Measurements from ENCODE around the gene HOXB6.

HOXB6 gene

DNA sequence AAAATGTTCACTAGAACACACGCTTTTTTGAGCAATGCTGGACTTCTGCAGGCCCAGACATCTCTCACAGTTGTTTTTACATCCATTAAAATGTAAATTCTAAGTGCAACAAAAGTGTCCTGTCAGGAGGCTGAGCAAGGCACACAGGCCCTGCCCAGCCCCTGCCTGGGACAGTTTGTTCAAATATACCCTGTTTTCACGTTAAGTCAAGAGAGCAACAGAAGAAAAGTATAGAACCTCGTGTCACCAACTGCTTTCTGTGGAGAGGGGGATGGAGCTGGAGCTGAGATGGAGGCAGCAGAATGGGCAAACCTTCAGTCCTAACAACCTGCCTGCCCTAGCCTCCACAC, 55.5 kb downstream of the HOXB6 start:
- no peak for TF ChIP-seq ZFX (IDR thresholded peaks at IDR 0.05; ENCODE audit: borderline replicate concordance)
- TF ChIP-seq, protein P1, sequence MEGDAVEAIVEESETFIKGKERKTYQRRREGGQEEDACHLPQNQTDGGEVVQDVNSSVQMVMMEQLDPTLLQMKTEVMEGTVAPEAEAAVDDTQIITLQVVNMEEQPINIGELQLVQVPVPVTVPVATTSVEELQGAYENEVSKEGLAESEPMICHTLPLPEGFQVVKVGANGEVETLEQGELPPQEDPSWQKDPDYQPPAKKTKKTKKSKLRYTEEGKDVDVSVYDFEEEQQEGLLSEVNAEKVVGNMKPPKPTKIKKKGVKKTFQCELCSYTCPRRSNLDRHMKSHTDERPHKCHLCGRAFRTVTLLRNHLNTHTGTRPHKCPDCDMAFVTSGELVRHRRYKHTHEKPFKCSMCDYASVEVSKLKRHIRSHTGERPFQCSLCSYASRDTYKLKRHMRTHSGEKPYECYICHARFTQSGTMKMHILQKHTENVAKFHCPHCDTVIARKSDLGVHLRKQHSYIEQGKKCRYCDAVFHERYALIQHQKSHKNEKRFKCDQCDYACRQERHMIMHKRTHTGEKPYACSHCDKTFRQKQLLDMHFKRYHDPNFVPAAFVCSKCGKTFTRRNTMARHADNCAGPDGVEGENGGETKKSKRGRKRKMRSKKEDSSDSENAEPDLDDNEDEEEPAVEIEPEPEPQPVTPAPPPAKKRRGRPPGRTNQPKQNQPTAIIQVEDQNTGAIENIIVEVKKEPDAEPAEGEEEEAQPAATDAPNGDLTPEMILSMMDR (IDR thresholded peaks at IDR 0.05) = no peak
- no peak overlapping the region for H3K27ac ChIP-seq

DNA sequence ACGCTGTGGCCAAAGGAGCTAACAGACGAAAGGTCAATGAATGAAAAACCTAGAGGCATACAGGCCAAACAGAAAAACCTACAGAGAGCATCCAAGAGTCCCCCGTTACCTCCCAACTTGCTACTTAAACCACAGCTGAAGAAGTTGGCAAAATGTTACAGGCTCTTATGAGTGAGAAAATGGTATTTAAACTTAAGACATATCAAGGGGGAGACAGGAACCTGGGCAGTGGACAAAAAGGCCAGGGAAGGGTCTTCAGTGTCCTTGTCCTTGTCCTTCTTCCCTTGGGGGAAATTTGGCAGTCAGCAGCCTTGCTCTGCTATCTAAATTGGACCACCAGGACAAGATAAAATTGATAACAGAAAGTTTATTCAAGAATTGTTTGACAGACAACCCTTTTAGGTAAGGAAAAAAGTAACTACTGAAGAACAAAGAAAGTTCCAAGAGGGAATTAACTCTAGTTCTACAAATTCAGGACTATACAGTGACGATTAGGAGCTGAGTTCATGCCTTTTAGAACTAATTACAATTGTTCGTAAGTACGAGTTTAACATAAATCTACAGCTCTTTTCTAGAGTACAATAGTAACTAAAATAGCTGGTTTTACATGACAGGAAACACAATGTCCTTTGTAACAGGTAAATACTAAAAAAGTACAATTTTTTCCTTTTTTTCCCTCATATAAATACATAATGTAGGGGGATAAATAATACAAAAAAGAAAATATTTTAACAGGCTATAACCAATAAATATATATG, 56.1 kb downstream of the HOXB6 start:
- TF ChIP-seq, protein P1 (IDR thresholded peaks at IDR 0.05) = no peak
- no peak for TF ChIP-seq ZFX (IDR thresholded peaks at IDR 0.05; ENCODE audit: borderline replicate concordance)
- no peak overlapping the region for H3K27ac ChIP-seq

DNA sequence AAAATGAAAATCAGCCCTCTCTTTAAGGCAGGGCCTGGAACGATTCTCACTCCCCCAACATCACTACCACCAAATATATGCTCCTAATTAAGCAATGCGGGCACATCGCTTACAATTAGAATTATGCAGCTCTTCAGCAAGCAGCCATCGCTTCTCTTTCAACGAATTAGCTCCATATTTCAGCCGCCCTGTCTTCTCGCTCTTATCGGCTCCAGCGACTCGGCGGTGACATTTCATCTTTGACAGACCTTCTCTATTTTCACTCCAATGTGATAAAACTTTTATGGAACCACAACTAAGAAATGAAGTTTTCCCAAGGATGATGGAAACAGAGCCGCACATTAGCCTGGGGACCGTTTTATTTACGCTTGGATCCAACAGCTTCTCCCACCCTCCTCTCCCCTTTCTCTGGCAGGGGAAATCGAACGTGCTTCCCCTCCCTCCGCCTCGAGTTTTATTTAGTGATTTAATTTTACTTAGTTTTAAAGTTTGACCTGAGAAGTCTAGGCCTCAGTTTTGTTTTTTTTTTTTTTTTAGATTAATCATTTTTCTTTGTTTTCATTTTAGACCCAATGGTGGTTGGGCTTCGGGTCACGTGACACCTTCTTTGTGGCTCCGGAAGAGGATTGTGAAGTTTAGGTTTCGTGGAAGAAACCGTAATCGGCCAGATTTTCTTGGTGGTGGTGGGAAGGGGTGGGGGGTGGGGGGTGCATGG, 56.8 kb downstream of the HOXB6 start:
- no peak overlapping the region for H3K27ac ChIP-seq
- TF ChIP-seq, protein P1 (IDR thresholded peaks at IDR 0.05) = no peak
- TF ChIP-seq ZFX (IDR thresholded peaks at IDR 0.05; ENCODE audit: borderline replicate concordance) = no peak

DNA sequence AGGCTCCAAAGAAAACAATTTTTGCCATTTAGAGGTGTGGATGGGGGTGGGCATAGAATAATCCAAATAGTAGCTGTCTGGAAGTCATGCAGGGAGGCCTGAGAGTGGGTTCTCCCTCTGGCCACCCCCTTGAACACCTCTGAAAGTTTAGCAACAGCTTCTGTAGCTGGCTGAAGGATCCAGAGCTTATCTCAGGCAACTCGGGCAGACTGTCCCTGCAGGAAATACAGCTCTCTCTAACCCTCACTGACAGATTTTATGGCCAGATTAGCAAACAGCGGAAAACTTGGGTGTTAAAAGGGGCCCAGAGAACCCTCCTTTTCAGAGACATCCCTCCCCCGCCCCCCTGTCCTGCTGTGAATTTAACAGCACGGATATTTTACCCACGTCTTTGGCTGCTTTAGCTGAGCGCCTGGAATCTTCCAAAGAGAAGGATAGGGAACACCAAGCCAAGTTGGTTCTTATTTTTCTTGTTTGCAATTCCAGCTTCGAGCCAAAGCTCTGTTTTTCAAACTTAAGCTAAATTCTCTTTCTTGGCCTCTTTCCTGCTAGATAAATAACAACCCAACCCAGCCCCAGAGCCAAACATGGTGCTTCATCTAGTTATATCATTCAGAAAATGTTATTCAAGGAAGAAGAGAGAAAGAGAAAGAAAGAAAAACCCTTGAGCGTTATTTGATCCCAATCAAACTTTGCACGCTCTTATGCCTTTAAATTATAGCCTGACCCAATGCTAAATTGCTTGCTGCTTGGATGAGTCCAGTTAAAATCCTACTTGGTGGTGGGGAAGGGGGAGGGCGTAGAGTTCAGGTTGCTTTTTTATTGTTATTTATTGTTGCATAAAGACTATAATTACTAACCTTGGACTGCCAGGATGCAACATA, 57.6 kb downstream of the HOXB6 start:
- H3K27ac ChIP-seq = no peak overlapping the region
- TF ChIP-seq, protein P1 (IDR thresholded peaks at IDR 0.05) = no peak
- TF ChIP-seq ZFX (IDR thresholded peaks at IDR 0.05; ENCODE audit: borderline replicate concordance) = no peak

DNA sequence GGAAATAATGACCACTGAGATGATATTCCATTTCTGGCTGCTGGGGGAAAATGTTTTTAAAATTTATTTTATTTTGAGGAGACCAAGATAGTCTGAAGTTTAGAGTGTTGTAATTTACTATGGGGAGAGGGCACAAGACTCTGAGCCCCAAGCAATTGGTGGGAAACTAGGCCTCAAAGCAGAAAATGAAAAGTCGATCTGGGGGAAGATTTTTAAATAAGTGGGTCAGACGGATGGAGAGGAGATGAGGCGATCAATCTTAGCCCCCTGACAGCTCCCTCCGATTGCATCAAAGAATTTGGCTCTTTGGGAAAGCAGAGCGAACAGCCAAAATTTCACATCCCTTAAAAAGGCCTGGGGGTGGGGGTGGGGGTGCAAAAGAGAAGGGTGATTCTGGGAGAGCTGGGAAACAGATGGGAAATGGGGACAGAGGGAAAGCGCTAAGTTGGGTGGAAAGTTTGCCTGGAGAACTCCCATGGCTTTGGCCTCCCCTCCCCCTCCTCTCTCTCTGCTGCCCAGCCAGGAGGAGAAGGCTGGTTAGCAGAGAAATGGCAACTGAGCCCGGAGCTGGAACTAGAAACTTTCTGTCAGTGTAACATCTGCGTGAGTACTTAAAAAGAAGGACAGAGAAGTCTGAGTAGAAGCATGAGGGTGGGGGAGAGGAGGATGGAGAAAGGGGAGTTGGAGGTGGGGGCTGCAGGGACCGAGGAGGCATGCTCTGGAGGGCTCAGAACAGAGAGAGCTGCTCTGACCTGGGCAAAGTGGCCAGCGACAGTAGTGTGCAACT, 58.5 kb downstream of the HOXB6 start:
- H3K27ac ChIP-seq = no peak overlapping the region
- TF ChIP-seq ZFX (IDR thresholded peaks at IDR 0.05; ENCODE audit: borderline replicate concordance) = no peak
- TF ChIP-seq, protein P1 (IDR thresholded peaks at IDR 0.05) = no peak

Measured in 22Rv1 (cell line).